ENCODE measurements around the gene UTP14C.
"Not testable (repeated sequence)": the region's sequence is repeated elsewhere in the genome, so short reads cannot be mapped to it uniquely, and the experiment has no call there.

UTP14C gene

DNA sequence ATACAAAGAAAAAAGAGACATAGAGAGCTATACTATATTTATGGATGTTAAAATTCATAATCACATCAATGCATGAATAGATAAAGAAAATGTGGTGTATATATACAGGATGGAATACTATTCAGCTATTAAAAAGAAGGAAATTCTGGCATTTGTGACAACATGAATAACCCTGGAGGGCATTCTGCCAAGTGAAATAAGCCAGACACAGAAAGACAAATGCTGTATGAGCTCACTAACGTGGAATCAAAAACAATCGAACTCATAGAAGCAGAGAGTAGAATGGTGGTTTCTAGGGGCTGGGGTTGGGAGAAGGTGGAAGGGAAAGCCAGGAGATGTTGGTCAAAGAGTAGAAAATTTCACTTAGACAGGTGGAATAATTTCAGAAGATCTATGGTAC is 24.0 kb downstream of the UTP14C start:
- DNase-seq (ENCODE audit: low spot score), result no peak
- TF ChIP-seq, protein P1, sequence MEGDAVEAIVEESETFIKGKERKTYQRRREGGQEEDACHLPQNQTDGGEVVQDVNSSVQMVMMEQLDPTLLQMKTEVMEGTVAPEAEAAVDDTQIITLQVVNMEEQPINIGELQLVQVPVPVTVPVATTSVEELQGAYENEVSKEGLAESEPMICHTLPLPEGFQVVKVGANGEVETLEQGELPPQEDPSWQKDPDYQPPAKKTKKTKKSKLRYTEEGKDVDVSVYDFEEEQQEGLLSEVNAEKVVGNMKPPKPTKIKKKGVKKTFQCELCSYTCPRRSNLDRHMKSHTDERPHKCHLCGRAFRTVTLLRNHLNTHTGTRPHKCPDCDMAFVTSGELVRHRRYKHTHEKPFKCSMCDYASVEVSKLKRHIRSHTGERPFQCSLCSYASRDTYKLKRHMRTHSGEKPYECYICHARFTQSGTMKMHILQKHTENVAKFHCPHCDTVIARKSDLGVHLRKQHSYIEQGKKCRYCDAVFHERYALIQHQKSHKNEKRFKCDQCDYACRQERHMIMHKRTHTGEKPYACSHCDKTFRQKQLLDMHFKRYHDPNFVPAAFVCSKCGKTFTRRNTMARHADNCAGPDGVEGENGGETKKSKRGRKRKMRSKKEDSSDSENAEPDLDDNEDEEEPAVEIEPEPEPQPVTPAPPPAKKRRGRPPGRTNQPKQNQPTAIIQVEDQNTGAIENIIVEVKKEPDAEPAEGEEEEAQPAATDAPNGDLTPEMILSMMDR (IDR thresholded peaks at IDR 0.05; ENCODE audit: extremely low read depth, missing control alignments), result no peak

DNA sequence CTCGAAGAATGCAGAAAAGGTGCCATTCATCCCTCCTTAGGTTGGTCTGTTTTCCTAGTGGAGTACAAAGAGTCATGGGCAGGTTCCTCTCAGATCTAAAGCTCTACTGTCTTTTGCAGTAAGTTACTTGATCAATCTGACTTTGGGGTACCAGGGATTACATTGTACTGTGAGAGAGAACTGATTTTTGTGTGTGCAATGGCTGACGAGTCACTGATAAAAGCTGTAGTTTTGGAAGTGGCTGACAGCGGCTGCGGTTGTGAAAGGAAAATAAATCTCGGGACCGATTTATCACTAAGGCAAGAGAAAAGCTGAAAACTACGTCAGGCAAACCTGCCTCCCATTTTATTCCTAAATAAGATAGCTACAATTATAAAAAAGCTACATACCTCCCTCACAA is 26.9 kb downstream of the UTP14C start:
- no peak for DNase-seq (ENCODE audit: low spot score)
- TF ChIP-seq, protein P1 (IDR thresholded peaks at IDR 0.05; ENCODE audit: extremely low read depth, missing control alignments), result no peak

GRCh38 chr13:52053460-52053859 is 29.0 kb downstream of the UTP14C start:
- no peak for DNase-seq (ENCODE audit: low spot score)
- TF ChIP-seq, protein P1 (IDR thresholded peaks at IDR 0.05; ENCODE audit: extremely low read depth, missing control alignments), result no peak

DNA sequence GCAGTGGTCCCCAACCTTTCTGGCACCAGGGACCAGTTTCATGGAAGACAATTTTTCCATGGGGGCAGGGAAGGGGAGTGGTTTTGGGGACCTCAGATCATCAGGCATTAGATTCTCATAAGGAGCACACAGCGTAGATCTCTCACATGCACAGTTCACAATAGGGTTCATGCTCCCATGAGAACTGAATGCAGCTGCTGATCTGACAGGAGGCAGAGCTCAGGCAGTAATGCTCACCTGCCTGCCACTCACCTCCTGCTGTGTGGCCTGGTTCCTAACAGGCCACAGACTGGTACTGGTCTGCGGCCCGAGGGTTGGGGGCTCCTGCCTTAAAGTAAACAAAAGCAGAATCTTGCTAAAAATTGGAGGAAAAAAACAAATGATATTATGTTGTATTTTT is 36.6 kb downstream of the UTP14C start:
- not testable (repeated sequence) for DNase-seq (ENCODE audit: low spot score)

GRCh38 chr13:52061587-52061986 is 37.1 kb downstream of the UTP14C start:
- TF ChIP-seq, protein P1 (IDR thresholded peaks at IDR 0.05; ENCODE audit: extremely low read depth, missing control alignments), result no peak
- no peak for DNase-seq (ENCODE audit: low spot score)

DNA sequence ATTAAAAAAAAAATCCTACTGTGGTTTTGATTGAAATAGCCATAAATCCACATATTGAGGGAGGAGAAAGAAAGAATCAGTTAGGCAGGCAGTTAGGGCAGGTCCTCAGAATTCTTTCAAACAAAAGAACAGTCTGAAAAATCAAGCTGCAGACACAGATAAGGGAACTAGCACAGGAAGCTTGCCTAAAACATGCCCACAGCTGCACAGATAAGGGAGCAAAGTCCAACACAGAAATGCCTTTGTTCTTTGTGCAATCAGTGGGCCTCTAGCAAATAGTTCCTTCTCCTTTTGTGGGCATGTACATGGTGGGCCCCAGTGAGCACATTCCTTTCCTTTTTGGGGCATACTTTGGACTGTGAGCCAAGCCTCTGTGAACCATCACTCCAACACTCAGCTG is 42.7 kb downstream of the UTP14C start:
- no peak for DNase-seq (ENCODE audit: low spot score)
- TF ChIP-seq, protein P1 (IDR thresholded peaks at IDR 0.05; ENCODE audit: extremely low read depth, missing control alignments), result no peak

DNA sequence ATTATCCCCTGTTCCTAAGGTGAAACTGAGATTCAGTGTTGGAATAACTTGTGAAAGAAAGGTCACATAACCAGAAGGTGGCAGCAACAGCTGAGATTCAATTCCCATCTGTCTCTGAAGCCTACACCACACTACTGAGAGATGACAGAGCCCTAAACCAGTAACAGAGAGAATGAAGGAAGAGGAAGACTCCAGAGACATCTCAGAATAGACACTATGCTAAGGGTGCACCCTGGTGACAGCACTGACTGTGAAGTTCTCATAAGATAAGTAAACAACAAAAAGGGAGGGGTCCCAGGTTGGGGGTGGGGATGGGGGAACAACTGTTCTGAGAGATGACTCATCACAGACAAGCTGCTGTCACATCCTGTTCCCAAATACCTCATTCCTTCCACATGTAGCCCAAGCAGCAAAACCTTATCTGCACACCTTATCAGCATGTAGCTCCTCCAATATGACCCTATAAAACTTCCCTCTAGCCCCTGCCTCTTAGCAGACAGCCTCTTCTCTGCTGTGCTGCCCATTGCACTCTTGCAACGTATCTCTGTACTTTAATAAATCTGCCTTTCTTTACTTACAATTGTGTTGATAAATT is 46.5 kb downstream of the UTP14C start:
- no peak for DNase-seq (ENCODE audit: low spot score)

More for the DNA sequence above, 46.5 kb downstream of the UTP14C start:
- TF ChIP-seq, protein P1 (IDR thresholded peaks at IDR 0.05; ENCODE audit: extremely low read depth, missing control alignments), result no peak

Data from GM20000 (cell line).